Panc1 (cell line): Measurements from ENCODE around the gene CCDC171. TPM values are rescaled to one million over a fixed set of nuclear protein-coding genes. Genes with fewer than 3 reads are reported as not detected.
"Not testable (repeated sequence)": the region's sequence is repeated elsewhere in the genome, so short reads cannot be mapped to it uniquely, and the experiment has no call there.

Source experiments
- ATAC-seq: fragments of 200-7000 bp; cut with Tn5 transposase; 2 replicates; pipeline ENCODE4 v1.9.1; 2020; ENCODE audit warnings: mild to moderate bottlenecking, moderate library complexity
- BruUV-seq: library from RNA; stranded (reverse); fragments of 400-500 nt; replicated peaks from 2 replicates; lab custom pipeline; 2021; lab: Mats Ljungman, UMichigan
- CTCF ChIA-PET: fragments of 300-600 bp; sonication (Branson Sonifier 250); formaldehyde crosslinking; loops from one replicate; lab custom pipeline; 2022; ENCODE audit warnings: antibody characterized with exemption; lab: Charles Lee
- POLR2A ChIA-PET: fragments of 300-600 bp; sonication (Branson Sonifier 250); formaldehyde crosslinking; loops from one replicate; lab custom pipeline; 2022; ENCODE audit warnings: antibody characterized with exemption; lab: Charles Lee
- DNase-seq: peaks from one replicate; pipeline ENCODE4 v3.0.0-alpha.2; 2010; ENCODE audit warnings: low read depth, low spot score
- H3K27ac ChIP-seq: 2 replicates; pipeline ENCODE4 v1.5.1; 2011; ENCODE audit warnings: mild to moderate bottlenecking, low read length, inconsistent platforms
- H3K27me3 ChIP-seq: fragments of 200-500 bp; sonication (Bioruptor generic); 2 replicates; pipeline ENCODE4 v1.6.0; 2014; ENCODE audit warnings: low read length, inconsistent platforms; ENCODE audit not compliant: control insufficient read depth, insufficient read depth
- H3K36me3 ChIP-seq: fragments of 200-500 bp; sonication (Bioruptor generic); 2 replicates; pipeline ENCODE4 v1.5.1; 2014; ENCODE audit warnings: inconsistent platforms, mild to moderate bottlenecking, low read length, moderate library complexity; ENCODE audit not compliant: control insufficient read depth, insufficient read depth
- H3K4me1 ChIP-seq: 2 replicates; pipeline ENCODE4 v1.5.1; 2011; ENCODE audit warnings: inconsistent platforms, mild to moderate bottlenecking, low read length, moderate library complexity; ENCODE audit not compliant: control insufficient read depth, insufficient read depth
- H3K4me3 ChIP-seq, 2 experiments: 2 replicates each; pipeline ENCODE4 v1.5.1; 2011 to 2012; ENCODE audit warnings: low read depth in 2 of 2, low read length in 2 of 2, mild to moderate bottlenecking in 2 of 2, inconsistent platforms in 1 of 2, moderate library complexity in 1 of 2
- H3K9me3 ChIP-seq: fragments of 200-500 bp; sonication (Bioruptor generic); 2 replicates; pipeline ENCODE4 v1.5.1; 2014; ENCODE audit warnings: low read depth, mild to moderate bottlenecking, inconsistent platforms, low read length, moderate library complexity; ENCODE audit not compliant: control insufficient read depth, insufficient read depth
- POLR2AphosphoS5 ChIP-seq: IDR thresholded peaks from 2 replicates; pipeline ENCODE4 v1.6.1; 2012; ENCODE audit warnings: mild to moderate bottlenecking, low read depth, low read length, moderate library complexity
- SIN3A ChIP-seq: IDR thresholded peaks from 2 replicates; pipeline ENCODE4 v1.6.1; 2012; ENCODE audit warnings: low read depth, mild to moderate bottlenecking, low read length, moderate library complexity, borderline replicate concordance; ENCODE audit not compliant: insufficient read depth
- TCF7L2 ChIP-seq: IDR thresholded peaks from 2 replicates; pipeline ENCODE4 v1.6.1; 2011; ENCODE audit warnings: mild to moderate bottlenecking, low read depth, low read length, inconsistent platforms
- in situ Hi-C: cut with HindIII; loops from 2 replicates; pipeline ENCODE4 v1.10.0; 2016; ENCODE audit warnings: low sequenced_read_pairs, low pct_unique_long_range_greater_than_20kb
- intact Hi-C: fragments of 100-400 bp; cut with micrococcal nuclease; formaldehyde crosslinking; loops from one replicate; pipeline ENCODE4 v1.10.0; 2022; ENCODE audit not compliant: unreplicated experiment
- total RNA-seq: library from RNA; stranded (reverse); gene quantifications from one replicate; pipeline ENCODE4 v1.2.1, GENCODE V29; 2021; ENCODE audit not compliant: unreplicated experiment
- TF ChIP-seq, protein P1 (sequence below): fragments of 450-650 bp; IDR thresholded peaks from 2 replicates; pipeline ENCODE4 v1.5.1; 2017; ENCODE audit warnings: mild to moderate bottlenecking
- TF ChIP-seq, protein P2 (sequence below), 2 experiments: IDR thresholded peaks; 2 replicates each; pipeline ENCODE4 v1.6.1; 2011 to 2012; ENCODE audit warnings: low read depth in 2 of 2, control low read depth in 1 of 2, low read length in 1 of 2, mild to moderate bottlenecking in 1 of 2, moderate library complexity in 1 of 2; ENCODE audit not compliant: insufficient read depth in 1 of 2

CCDC171 gene
- total RNA-seq, 1 experiment from 2014 or later, result 1.5 TPM

DNA sequence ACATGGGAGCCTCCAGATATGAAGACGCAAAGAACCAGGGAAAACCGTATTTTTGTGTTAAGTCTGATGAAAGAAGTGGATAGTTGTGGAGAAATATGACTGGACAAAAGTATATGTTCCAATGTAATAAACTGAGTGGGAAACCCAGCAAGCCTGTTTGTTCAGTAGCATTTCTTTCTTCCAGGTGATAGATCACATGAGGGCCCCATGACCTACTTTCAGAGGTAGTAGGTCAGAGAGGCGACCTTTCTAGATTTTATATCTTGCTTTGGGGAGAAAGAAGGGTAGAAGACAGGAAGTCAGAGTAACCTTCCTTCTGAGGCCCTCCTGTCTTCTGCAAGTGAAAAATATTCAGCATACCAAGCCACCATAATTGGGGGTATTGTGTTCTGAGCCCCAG, 31.5 kb downstream of the CCDC171 start:
- DNase-seq, result no peak
- no peaks in the 10 kb centered on the region for H3K9me3 ChIP-seq
- no TSS peak for BruUV-seq

DNA sequence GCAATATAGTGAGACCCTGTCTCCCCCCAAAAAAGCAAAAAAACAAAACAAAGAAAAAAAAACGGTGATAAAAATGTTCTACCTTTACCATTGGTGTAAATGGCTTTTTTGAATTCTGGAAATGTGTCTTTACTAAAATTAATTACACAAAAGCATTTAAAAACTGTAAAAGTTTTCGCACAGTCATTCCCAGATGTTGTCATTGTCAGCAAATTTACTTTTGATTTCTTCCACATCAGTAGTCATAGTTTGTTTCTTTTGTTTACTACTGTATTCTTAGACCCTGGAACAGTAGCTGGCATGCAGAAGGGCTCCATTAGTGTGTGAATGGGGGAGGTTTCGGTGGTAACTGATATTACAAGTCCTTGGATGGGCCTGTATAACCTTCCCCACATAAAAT, 39.5 kb downstream of the CCDC171 start:
- TF ChIP-seq, protein P1, sequence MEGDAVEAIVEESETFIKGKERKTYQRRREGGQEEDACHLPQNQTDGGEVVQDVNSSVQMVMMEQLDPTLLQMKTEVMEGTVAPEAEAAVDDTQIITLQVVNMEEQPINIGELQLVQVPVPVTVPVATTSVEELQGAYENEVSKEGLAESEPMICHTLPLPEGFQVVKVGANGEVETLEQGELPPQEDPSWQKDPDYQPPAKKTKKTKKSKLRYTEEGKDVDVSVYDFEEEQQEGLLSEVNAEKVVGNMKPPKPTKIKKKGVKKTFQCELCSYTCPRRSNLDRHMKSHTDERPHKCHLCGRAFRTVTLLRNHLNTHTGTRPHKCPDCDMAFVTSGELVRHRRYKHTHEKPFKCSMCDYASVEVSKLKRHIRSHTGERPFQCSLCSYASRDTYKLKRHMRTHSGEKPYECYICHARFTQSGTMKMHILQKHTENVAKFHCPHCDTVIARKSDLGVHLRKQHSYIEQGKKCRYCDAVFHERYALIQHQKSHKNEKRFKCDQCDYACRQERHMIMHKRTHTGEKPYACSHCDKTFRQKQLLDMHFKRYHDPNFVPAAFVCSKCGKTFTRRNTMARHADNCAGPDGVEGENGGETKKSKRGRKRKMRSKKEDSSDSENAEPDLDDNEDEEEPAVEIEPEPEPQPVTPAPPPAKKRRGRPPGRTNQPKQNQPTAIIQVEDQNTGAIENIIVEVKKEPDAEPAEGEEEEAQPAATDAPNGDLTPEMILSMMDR, result no peak
- TF ChIP-seq SIN3A (no peak), TCF7L2 (no peak), POLR2AphosphoS5 (no peak)
- TF ChIP-seq, protein P2, sequence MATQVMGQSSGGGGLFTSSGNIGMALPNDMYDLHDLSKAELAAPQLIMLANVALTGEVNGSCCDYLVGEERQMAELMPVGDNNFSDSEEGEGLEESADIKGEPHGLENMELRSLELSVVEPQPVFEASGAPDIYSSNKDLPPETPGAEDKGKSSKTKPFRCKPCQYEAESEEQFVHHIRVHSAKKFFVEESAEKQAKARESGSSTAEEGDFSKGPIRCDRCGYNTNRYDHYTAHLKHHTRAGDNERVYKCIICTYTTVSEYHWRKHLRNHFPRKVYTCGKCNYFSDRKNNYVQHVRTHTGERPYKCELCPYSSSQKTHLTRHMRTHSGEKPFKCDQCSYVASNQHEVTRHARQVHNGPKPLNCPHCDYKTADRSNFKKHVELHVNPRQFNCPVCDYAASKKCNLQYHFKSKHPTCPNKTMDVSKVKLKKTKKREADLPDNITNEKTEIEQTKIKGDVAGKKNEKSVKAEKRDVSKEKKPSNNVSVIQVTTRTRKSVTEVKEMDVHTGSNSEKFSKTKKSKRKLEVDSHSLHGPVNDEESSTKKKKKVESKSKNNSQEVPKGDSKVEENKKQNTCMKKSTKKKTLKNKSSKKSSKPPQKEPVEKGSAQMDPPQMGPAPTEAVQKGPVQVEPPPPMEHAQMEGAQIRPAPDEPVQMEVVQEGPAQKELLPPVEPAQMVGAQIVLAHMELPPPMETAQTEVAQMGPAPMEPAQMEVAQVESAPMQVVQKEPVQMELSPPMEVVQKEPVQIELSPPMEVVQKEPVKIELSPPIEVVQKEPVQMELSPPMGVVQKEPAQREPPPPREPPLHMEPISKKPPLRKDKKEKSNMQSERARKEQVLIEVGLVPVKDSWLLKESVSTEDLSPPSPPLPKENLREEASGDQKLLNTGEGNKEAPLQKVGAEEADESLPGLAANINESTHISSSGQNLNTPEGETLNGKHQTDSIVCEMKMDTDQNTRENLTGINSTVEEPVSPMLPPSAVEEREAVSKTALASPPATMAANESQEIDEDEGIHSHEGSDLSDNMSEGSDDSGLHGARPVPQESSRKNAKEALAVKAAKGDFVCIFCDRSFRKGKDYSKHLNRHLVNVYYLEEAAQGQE (IDR thresholded peaks at IDR 0.05; ENCODE audit: insufficient read depth in 1 of 2, low read depth in 2 of 2, low read length in 1 of 2), result no peak
- CTCF ChIA-PET, result no interaction called here
- no peaks in the 10 kb centered on the region for H3K9me3 ChIP-seq
- H3K4me1 ChIP-seq, result no peaks in the 10 kb centered on the region
- H3K27ac ChIP-seq, result no peak overlapping the region
- no peaks in the 10 kb centered on the region for H3K27me3 ChIP-seq
- DNase-seq (no peak), ATAC-seq (no peak)
- no peak overlapping the region for H3K4me3 ChIP-seq
- BruUV-seq, result no TSS peak
- no peaks in the 10 kb centered on the region for H3K36me3 ChIP-seq
- intact Hi-C loops, result no loop called here
- POLR2A ChIA-PET, result interaction anchor here (0.6 kb wide), 1 partner anchor 1205 kb away, joined by 3 read pairs; no protein-coding TSS in a partner anchor
- in situ Hi-C loops, result no loop called here

More for the DNA sequence above, 31.5 kb downstream of the CCDC171 start:
- H3K27me3 ChIP-seq, result no peaks in the 10 kb centered on the region
- TF ChIP-seq SIN3A (no peak), TCF7L2 (no peak), POLR2AphosphoS5 (no peak)
- TF ChIP-seq, protein P1, result no peak
- TF ChIP-seq, protein P2 (IDR thresholded peaks at IDR 0.05; ENCODE audit: insufficient read depth in 1 of 2, low read depth in 2 of 2, low read length in 1 of 2), result no peak
- ChIA-PET CTCF (no interaction called here), POLR2A (no interaction called here)
- H3K4me3 ChIP-seq, result no peak overlapping the region
- no peak for ATAC-seq
- in situ Hi-C loops (no loop called here), intact Hi-C loops (no loop called here)
- H3K36me3 ChIP-seq, result no peaks in the 10 kb centered on the region
- H3K27ac ChIP-seq, result no peak overlapping the region
- H3K4me1 ChIP-seq, result no peaks in the 10 kb centered on the region

DNA sequence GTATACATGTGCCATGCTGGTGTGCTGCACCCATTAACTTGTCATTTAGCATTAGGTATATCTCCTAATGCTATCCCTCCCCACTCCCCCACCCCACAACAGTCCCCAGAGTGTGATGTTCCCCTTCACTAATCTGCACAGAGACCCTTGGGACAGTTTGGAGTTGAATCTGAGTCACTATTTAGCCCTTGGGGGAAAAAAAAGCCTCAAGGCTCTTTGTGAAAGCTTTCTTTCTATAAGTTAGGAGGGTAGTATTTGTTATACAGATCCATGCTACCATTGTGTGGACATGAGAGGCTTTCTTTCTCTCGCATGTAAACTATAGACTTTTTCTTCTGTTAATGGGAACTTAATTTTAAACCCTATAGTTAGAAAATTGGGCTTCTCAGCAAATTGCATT, 40.1 kb downstream of the CCDC171 start:
- in situ Hi-C loops, CTCF ChIA-PET, DNase-seq, intact Hi-C loops, H3K4me1 ChIP-seq, POLR2A ChIA-PET, H3K36me3 ChIP-seq, BruUV-seq, H3K27me3 ChIP-seq, ATAC-seq, H3K4me3 ChIP-seq, H3K9me3 ChIP-seq, H3K27ac ChIP-seq: not testable (repeated sequence)
